Thyroid gland (tissue), 4 donors: ENCODE data around the gene NME3. TPM values are rescaled to one million over a fixed set of nuclear protein-coding genes. Genes with fewer than 3 reads are reported as not detected.

ENCODE experiments used
- DNase-seq, 2 donors: peaks; one replicate each; pipeline ENCODE4 v3.0.0-alpha.2; 2019
- H3K27ac ChIP-seq, 3 donors: fragments of 200-600 bp; sonication (generic); 1 replicate in 2 of 3; 2 replicates in 1 of 3; pipeline ENCODE4 v1.5.1; 2016 to 2019; ENCODE audit warnings: mild to moderate bottlenecking in 1 of 3, moderate library complexity in 1 of 3
- H3K27me3 ChIP-seq: fragments of 200-600 bp; sonication (generic); one replicate; pipeline ENCODE4 v1.5.1; 2019
- H3K36me3 ChIP-seq, 2 donors: fragments of 200-600 bp; sonication (generic); one replicate each; pipeline ENCODE4 v1.5.1; 2016 to 2019
- H3K4me1 ChIP-seq, 2 donors: fragments of 200-600 bp; sonication (generic); one replicate each; pipeline ENCODE4 v1.5.1; 2017 to 2019
- H3K4me3 ChIP-seq, 3 donors: fragments of 200-600 bp; sonication (generic); replicated peaks in 1 of 3; 1 replicate in 2 of 3; 2 replicates in 1 of 3; pipeline ENCODE4 v1.5.1; 2016; ENCODE audit warnings: mild to moderate bottlenecking in 1 of 3
- H3K9me3 ChIP-seq: fragments of 200-600 bp; sonication (generic); one replicate; pipeline ENCODE4 v1.5.1; 2017
- CTCF ChIP-seq, 6 experiments: fragments of 200-600 bp in 3 of 6; fragments of 450-650 bp in 3 of 6; sonication (generic) in 3 of 6; IDR thresholded peaks; one replicate each; pipeline ENCODE4 v1.5.1; 2016 to 2019; ENCODE audit warnings: antibody characterized with exemption in 6 of 6, mild to moderate bottlenecking in 2 of 6, inconsistent platforms in 1 of 6, moderate library complexity in 1 of 6
- POLR2A ChIP-seq, 2 donors: fragments of 450-650 bp; IDR thresholded peaks; one replicate each; pipeline ENCODE4 v1.6.1; 2017; ENCODE audit warnings: antibody characterized with exemption in 2 of 2, mild to moderate bottlenecking in 2 of 2, moderate library complexity in 1 of 2
- WGBS, 2 donors: methylation state at CpG; one replicate each; pipeline ENCODE4 v1.1.5; 2017; 5-methylcytosine and 5-hydroxymethylcytosine counted together
- intact Hi-C: fragments of 100-400 bp; cut with DNase I; formaldehyde crosslinking; loops from one replicate; pipeline ENCODE4 v1.15.1; 2023
- total RNA-seq, 4 donors: library from RNA; depleted of rRNA; stranded (reverse); fragments of >200 nt; gene quantifications; one replicate each; pipeline ENCODE4 v1.2.3, GENCODE V29; 2016

The NME3 gene
- total RNA-seq, 4 donors from 2014 or later, result 43.7 to 173 (median 103) TPM

DNA sequence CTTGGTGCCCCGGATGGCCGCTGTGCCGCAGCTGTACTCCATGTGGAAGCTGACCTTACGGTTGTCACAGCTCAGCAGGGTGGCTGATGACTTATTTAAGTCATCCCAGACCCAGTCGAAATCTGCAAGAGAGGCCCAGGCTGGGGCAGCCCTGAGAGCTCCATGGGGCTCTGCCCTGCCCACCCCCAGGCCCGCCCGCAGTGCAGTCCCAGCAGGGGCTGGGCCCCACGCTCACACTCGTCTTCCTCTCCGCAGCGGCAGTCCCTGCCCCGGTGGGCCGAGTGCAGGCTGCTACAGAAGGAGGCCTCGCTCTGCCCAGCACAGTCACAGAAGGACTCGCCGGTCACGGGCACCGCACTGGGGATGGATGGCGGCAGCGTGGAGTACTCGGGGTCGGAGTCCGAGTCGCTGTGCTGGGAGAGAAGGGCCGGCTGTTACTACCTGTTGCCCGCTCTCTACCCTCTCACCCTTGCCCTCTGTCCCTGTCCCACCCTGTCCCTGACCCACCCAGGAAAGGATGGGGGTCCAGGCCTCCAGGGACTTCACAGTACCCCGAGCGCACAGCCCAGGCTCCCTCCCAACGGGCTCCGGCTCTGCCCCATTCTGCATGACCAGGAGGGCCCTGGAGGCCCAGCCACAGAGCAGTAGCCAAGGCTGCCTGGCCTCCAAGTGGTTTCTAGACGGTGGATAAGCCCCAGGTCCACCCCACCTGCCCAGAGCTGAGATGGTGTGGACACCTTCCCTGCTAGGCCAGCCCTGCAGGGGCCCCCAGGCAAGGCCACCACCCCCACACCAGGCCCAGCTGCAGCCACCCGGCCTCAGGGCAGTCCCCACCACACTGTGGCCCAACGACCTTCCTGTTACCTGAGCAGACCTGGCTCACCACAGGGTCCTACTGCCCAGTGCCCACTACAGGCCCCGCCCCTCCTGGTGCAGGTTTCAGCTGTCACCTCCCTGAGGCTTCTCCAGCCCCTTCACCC lies 7.1 kb upstream of the NME3 start:
- TF ChIP-seq CTCF (IDR thresholded peaks at IDR 0.05) (no peak), POLR2A (IDR thresholded peaks at IDR 0.05) (no peak)
- no peak for DNase-seq
- Histone ChIP-seq H3K27me3 (no peaks in the 10 kb centered on the region), H3K36me3 (peaks cover 23 to 26% of the 10 kb centered on the region in 2 donors), H3K4me3 (no peak overlapping the region), H3K9me3 (no peaks in the 10 kb centered on the region), H3K27ac (no peak overlapping the region), H3K4me1 (peaks cover 21 to 29% of the 10 kb centered on the region in 2 donors)
- intact Hi-C loops, result no loop called here
- 79 to 88% methylated on average over 12 to 26 of the region's 34 CpGs for WGBS, 2 donors

DNA sequence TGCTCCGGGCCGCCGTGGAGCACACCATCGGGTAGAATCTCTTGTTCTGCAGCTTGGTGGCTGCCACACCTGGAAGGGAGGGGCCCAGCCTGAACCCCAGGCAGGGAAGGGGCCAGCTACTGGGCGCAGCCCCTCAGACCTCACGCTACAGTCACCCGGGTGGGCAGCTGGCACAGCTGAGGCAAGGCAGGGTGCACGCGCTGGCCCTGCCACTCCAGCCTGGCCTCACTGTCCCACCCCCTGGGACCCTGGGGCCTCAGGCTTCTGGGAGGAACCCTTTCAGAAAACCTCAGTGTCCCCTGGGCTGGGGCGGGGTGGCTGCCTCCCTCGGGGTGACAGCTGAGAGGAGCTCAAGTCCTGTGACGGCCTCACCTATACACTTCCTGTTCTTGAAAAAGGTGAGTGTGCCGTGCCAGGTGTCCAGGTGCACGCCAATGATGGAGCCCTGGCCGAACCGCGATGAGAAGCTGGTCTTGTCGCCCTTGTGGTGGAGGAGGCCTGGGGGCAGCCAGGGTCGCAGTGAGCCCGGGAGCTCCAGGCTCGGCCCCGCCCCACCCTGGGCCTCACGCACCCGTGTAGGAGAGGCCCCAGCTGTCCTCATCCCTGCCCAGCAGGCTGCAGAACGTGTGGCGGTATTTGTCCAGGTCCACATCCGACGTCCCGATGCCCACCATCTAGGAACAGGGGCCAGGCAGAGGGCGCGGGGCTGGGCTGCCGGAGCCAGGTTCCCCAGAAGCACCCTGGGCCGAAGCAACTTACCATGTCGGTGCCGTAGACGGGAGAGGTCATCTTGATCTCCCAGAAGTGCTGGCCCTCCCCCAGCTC lies 6.2 kb upstream of the NME3 start:
- H3K27me3 ChIP-seq, result no peaks in the 10 kb centered on the region
- H3K27ac ChIP-seq, result no peak overlapping the region
- H3K36me3 ChIP-seq, result peaks cover 23 to 26% of the 10 kb centered on the region in 2 donors
- peaks cover 22 to 26% of the 10 kb centered on the region in 2 donors for H3K4me1 ChIP-seq
- intact Hi-C loops, result no loop called here
- no peaks in the 10 kb centered on the region for H3K9me3 ChIP-seq
- no peak overlapping the region for H3K4me3 ChIP-seq
- no peak for DNase-seq
- WGBS, 2 donors, result 86 to 87% methylated on average over 9 to 29 of the region's 36 CpGs
- no peak for TF ChIP-seq POLR2A (IDR thresholded peaks at IDR 0.05)
- TF ChIP-seq CTCF (IDR thresholded peaks at IDR 0.05), result no peak

GRCh38 chr16:1776991-1777374 lies 5.6 kb upstream of the NME3 start:
- H3K4me1 ChIP-seq, result peaks cover 27 to 31% of the 10 kb centered on the region in 2 donors
- no peak for TF ChIP-seq CTCF (IDR thresholded peaks at IDR 0.05)
- no peak for TF ChIP-seq POLR2A (IDR thresholded peaks at IDR 0.05)
- 91 to 100% methylated on average over 5 to 20 of the region's 22 CpGs for WGBS, 2 donors

DNA sequence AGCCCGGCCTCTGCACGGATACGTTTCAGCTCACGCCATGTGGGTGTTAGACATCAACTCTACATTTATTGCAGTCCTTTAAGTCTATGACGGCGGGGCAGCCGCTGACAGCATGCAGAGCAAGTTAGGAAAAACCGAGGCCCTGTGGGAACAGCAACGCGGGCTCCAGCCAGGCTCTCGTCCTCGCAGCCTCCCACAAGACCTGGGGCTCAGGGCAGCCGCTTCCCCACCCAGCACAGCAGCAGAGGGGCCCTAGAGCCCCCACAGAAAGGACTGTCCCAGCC lies 5.3 kb upstream of the NME3 start:
- no peak overlapping the region for H3K27ac ChIP-seq
- no peaks in the 10 kb centered on the region for H3K27me3 ChIP-seq
- intact Hi-C loops, result no loop called here
- TF ChIP-seq CTCF (IDR thresholded peaks at IDR 0.05) (no peak), POLR2A (IDR thresholded peaks at IDR 0.05) (no peak)
- H3K4me3 ChIP-seq, result no peak overlapping the region
- H3K4me1 ChIP-seq, result peaks cover 28 to 34% of the 10 kb centered on the region in 2 donors
- H3K36me3 ChIP-seq, result peaks cover 23 to 26% of the 10 kb centered on the region in 2 donors
- H3K9me3 ChIP-seq, result no peaks in the 10 kb centered on the region
- no peak for DNase-seq
- 85 to 97% methylated on average over 6 to 13 of the region's 13 CpGs for WGBS, 2 donors

More at GRCh38 chr16:1776991-1777374, 5.6 kb upstream of the NME3 start:
- Histone ChIP-seq H3K27ac (no peak overlapping the region), H3K4me3 (no peak overlapping the region), H3K36me3 (peaks cover 23 to 26% of the 10 kb centered on the region in 2 donors), H3K9me3 (no peaks in the 10 kb centered on the region), H3K27me3 (no peaks in the 10 kb centered on the region)
- DNase-seq, result no peak
- intact Hi-C loops, result no loop called here
